Loucy (cell line): ENCODE results near the gene BPI.

Experiments used
- CTCF ChIP-seq: fragments of 200-600 bp; sonication (generic); conservative IDR thresholded peaks from 2 replicates; pipeline ENCODE4 v1.5.1; 2014; ENCODE audit warnings: mild to moderate bottlenecking, antibody characterized with exemption, low read length
- EZH2phosphoT487 ChIP-seq: fragments of 200-600 bp; IDR thresholded peaks from 2 replicates; pipeline ENCODE4 v1.6.1; 2018; ENCODE audit warnings: antibody characterized with exemption, mild to moderate bottlenecking, moderate library complexity, borderline replicate concordance

GRCh38 chr20:38301309-38301708, 2.6 kb upstream of the BPI start:
- no peak for TF ChIP-seq CTCF
- TF ChIP-seq EZH2phosphoT487 = no peak
